ENCODE results near the gene RABGAP1.
"Not testable (repeated sequence)": the region's sequence is repeated elsewhere in the genome, so short reads cannot be mapped to it uniquely, and the experiment has no call there.

RABGAP1 gene

GRCh38 chr9:122940749-122941581 is at the start of gene RABGAP1:
Gene RABGAP1, plus strand, starts transcription at chr9:122941020. Its CDS starts 16,040 bp downstream, at chr9:122957060.
- DNase-seq (ENCODE audit: low spot score): peak; percentile 100

GRCh38 chr9:122897969-122898368 is 42.9 kb upstream of the RABGAP1 start:
- DNase-seq (ENCODE audit: low spot score): no peak

DNA sequence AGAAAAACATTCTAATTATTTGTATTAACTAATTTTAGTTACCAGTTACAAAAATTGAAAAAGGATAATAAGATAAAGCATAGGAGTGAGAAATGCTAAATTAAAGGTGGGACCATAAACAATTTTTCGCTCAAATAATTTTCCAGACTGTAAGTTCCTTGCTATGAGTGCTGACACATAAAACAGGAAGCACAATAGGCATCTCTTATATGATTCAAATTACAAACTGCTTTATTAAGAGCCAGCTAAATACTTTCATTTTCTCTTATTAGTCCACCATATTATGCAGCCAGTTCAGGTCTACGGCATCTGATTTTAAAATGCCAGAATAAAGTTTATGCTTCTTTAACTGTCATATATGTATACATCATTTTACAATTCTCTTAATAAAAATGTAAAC is 40.0 kb upstream of the RABGAP1 start:
- peak; percentile 50 for DNase-seq (ENCODE audit: low spot score)

DNA sequence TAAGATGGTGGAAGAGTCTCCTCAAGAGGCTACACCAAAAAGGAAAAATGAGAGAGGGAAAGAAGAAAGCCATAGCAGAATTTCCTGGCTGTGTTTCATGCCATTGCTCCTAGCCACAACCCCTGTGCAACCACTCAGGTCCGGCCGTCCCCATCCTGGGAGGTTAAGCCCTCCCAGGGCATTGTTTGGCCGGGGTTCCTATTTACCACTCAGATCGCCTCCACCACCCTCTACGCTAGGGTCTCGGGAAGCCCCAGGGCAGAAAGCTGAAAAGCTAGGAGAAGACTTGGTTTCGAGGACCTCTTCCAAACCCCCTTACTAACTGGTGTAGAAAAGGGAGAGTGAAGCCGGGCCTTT is 36.4 kb upstream of the RABGAP1 start:
- DNase-seq (ENCODE audit: low spot score): no peak

DNA sequence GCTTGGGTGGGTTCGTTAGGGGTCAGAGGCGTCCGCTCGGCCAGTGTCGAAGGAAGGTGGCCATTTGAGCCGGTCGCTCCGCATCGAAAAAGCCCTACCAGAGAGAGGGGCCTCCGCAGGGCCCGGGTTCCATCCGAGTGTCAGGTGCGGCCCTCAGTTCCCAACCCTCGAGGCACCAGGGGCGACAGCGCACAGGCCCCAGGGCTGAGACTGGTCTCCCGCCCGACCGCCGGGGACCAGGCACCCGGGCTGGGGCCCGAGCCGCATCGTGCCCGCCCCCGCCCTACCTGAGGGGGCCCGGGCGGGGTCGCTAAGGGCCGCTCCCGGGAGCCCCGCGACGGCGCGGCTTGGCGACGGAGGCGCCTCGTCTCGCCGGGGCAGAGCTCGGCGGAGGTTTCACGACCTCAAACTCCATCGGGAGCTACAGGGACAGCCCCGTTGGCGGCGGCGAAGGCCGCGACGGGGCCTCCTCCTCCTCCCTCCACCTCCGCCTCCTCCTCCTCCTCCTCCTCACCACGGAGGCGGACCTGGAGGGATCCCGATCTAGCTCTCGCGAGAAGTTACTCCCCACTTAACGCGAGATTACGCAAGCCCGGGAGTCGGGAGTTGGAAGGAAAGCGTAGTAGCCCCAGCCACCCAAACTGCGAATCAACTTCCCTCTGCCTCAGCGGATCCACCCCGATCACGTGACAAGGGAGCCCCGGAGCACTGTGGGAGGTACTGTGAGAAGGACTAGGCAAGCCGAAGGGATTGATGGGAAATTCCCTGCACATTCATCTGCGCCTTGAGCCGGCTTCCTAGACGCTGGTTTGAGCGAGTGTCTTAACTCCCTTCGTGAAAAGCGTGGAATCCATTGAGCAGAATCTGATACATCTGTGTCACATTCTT is 35.8 kb upstream of the RABGAP1 start, which contains the start of gene RC3H2:
TSS of gene RC3H2 (minus strand) at position 537 of the 888 bp plus-strand sequence. CDS start 7,850 bp downstream, outside the sequence.
- peak; percentile 87 for DNase-seq (ENCODE audit: low spot score)

DNA sequence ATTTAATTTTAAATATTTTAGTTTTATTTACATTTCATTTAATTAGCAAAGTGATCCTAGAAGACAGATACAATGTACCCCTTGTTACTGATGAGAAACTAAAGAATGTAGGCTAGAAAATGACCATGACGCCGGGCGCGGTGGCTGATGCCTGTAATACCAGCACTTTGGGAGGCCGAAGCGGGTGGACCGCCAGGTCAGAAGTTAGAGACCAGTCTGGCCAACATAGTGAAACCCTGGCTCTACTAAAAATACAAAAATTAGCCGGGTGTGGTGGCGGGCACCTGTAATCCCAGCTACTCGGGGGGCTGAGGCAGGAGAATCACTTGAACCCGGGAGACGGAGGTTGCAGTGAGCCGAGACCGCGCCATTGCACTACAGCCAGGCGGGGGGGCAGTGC is 34.7 kb upstream of the RABGAP1 start:
- DNase-seq (ENCODE audit: low spot score): not testable (repeated sequence)

- DNase-seq (ENCODE audit: low spot score): no peak
These were observed 28.2 kb upstream of the RABGAP1 start for GRCh38 chr9:122912671-122912963.

- DNase-seq (ENCODE audit: low spot score): peak; percentile 83
These were observed 27.7 kb upstream of the RABGAP1 start, which contains the start of gene ZBTB6 for GRCh38 chr9:122912964-122913673. Gene ZBTB6, minus strand, starts transcription at chr9:122913323. Its CDS starts 1,251 bp downstream, at chr9:122912072.

DNA sequence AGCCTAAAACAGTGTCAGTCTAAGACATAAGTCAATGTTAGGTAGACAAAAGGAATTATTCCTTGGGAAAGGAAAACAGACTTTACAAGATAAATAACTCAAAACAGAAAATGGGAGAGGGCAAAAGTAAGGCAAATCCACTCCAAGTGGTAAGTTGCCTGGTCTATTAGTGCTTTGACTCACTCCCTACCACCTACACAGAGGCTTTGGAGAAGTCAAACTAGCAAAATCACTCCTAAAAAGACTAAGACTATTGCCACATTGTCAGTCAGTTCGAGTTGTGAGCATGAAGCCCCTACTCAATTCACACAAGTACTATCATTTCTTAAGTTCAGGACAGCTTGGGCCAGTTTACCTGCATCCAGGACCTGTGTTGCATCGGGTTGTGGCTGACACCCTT is 22.5 kb upstream of the RABGAP1 start:
- DNase-seq (ENCODE audit: low spot score): no peak

GRCh38 chr9:122922713-122923112 is 18.1 kb upstream of the RABGAP1 start:
- no peak for DNase-seq (ENCODE audit: low spot score)

GRCh38 chr9:122923947-122924346 is 16.9 kb upstream of the RABGAP1 start:
- no peak for DNase-seq (ENCODE audit: low spot score)

DNA sequence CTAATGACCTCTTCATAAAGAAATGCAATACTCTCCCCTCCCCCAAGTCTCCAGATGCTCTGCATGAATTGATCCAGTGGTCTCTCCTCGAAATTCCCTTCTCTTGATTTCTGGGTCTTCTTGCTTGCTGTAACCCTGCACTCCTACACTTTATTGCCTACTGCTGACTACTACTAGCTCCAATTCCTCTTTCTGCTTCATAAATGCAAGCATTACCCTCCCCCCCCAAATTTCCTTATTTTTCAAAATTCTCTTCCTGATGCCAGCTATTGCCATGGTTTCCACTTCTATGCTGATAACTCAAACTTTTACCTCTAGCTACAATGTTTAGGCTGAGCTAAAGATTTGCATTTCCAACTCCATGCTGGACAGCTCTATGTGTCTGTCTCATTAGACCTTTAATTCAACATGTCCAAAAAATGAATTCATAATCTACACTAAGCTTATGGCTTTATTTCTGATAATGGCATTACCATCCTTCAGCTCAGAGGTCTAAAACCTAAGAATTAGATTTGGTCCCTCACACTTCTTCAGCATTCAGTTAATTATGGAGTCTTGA is 10.9 kb upstream of the RABGAP1 start:
- DNase-seq (ENCODE audit: low spot score): no peak

DNA sequence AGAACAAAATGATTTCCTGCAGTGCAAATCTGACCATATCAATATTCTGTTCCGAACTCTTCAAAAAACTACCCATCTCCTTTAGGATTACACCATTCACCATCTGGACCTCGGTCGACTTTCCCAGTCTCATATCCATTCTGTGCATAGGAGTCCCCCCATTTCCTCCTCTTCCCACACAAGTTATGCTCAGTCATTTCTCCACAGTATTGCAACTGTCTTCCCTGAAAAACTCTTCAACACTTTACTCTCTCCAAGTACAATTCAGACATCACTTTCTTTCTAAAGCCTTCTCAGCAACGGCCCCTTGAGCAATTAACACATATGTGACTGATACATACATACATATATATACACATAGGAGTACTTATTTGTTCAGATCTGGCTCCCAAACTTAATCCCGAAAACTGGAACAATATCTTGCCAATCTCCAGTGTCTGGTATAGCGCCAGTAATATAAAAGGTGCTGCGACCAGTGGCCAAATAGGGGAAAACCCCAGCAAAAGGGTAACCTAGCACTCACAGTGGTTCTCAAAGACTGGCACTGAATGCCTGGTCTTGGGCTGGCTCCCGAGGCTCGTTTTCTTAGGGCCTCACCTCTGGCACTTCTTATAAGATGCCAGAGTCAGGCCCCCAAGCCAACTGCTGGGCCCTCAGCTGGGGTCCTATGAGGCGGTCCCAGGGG is 10.1 kb upstream of the RABGAP1 start:
- no peak for DNase-seq (ENCODE audit: low spot score)

GRCh38 chr9:122931226-122932121 is 9.3 kb upstream of the RABGAP1 start, which contains the start of gene ZBTB26:
Gene ZBTB26, minus strand, starts transcription at chr9:122931512. Its CDS starts 11,578 bp downstream, at chr9:122919934.
- peak; percentile 96 for DNase-seq (ENCODE audit: low spot score)

DNA sequence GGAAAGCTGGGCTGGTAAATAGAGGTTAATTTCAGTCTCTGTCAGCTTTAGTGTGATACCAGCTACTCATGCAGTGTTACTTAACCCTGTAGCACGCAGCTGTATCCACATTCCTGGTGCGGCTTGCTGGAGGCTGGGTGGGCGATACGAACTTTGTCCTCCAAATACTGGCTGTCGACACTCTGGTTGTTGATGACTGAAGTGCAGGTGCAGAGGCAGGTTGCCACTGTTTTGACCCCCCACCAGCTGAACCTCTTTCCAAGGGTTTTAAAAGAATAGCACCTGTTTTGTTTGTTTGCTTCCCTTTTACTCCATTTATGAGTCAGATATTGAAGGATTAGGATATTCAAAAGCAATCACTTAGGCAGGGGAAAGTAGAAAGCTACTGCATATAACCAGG is 4.4 kb upstream of the RABGAP1 start:
- DNase-seq (ENCODE audit: low spot score): no peak

DNA sequence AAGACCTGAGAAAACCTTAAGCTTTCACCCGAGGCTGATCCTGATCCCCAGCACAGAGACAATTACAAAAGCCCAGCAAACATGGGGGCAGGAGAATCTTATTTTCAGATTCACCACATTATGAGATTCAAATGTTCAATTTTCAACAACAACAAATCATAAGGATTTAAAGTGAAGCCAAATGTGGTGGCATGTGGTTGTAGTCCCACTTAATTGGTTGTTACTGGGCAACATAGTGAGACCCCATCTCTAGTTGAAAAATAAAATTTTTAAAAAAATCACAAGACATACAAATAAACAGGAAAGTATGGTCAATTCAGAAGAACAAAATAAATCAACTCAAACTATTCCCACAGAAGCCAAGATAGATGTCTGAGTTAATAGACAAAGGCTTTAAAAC is 3.9 kb upstream of the RABGAP1 start:
- no peak for DNase-seq (ENCODE audit: low spot score)

DNA sequence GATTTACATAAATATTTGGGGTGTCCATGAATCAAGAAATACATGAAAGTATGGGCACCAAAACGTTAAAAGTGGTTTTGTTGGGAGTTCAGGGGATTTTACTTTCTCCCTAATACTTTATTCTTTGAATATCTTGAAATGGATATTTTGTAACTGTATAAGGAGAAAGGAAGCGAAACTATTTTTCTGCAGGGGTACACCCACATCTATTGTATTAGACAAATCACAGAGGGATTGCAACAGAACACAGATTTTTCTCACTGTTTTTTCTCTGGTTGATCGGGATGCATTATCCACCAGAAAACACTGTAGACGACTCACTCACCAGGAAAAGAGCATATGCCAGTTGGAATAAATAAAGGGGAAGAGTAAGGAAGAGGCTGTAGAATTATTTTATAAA is 1.2 kb upstream of the RABGAP1 start:
- no peak for DNase-seq (ENCODE audit: low spot score)

- no peak for DNase-seq (ENCODE audit: low spot score)
These were observed 419 bp upstream of the RABGAP1 start for GRCh38 chr9:122940454-122940748.

DNA sequence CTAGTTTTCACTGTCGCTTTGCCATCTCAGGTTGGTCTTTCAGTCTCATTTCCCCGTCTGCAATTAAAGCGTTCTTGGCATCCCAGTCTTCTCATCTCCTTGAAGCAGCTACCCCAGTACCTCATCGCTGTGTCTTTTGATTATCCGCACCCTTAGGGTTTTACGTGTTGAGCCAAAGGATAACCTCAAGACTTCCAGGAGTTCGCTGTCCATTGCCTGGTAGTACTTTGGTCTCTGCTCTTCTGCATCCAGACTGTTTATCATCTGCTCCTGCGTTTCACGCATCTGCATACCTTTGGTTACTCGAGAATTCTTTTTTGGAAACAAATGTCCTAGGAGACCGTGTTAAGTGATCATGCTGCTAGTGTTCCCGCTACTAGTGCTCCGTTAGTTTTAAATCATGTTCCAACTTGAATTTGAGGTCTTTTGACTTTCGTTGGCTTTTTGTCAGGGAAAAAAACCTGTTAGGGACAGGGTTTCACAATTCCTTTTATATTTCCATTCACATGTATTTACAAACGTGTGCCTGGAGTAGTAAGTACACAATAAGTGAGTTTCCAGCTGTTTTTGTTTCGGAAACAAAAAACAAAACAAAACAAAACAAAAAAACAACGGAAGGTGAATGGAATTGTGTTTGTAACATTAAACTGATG is 888 bp downstream of the RABGAP1 start:
- no peak for DNase-seq (ENCODE audit: low spot score)
